HG03175 (cell line): ENCODE measurements around the gene CABCOCO1.
"Not testable (repeated sequence)": the region's sequence is repeated elsewhere in the genome, so short reads cannot be mapped to it uniquely, and the experiment has no call there.

Source experiments
- ATAC-seq: cut with Tn5 transposase; IDR thresholded peaks from one replicate; pipeline ENCODE4 v1.9.1; 2021; ENCODE audit warnings: mild to moderate bottlenecking, moderate library complexity; ENCODE audit not compliant: unreplicated experiment

Gene CABCOCO1

DNA sequence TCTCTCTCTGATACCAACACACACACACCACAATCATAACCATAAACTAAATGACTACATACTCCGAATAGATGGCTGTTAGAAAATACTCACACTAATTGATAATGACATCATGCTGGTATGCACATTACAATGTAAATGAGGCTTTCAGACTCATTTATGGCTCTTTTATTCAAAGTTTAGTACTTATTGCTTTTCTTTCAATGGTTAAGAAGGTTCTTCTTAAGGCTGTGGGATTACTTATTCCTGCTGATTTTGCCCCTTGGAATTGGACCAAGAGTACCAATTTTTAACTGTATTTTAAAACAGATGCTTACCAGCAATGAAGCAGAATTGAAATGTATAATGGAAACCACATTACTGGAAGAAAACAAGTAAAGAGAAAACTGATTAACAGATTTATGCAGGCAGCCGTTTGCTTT is 20.6 kb upstream of the CABCOCO1 start:
- ATAC-seq, result no peak

DNA sequence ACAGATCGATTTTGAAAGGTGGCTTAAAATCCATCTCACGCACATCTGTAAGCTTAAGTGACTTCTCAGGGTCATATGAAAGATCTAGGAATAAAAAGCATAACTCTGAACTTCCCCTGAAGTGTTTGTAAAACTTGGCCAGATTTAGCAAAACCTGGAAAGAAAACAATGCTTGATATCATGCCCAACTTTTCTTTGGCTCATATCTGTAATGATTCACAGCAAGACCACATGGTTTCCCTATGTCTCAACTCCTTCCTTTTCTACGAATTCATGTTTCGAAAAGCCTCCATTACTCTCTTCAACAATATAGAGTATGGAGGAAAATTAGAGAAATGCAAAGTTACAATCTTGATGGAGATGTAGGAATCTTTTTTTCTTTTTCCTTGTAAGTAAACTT is 20.1 kb upstream of the CABCOCO1 start:
- ATAC-seq, result no peak

DNA sequence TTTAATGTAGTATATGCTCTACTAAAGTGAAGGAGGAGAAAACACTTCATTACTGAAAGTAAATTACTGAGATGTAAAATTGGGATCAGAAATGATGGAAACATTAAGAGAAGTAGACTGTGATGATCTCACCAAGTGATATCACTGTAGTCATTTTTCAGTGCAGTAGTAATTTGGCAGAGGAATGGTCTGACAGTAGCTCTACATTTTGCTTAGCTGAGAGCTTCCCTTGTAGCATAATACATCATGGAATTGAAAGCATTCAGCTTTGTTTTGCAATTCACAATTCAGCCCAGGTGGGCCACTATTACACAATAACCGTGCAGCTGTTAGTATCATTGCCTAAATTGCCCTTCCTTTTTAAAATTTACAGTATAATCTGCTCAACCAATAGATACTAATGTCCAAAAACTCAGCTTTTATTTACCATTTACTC is 19.4 kb upstream of the CABCOCO1 start:
- ATAC-seq, result no peak

DNA sequence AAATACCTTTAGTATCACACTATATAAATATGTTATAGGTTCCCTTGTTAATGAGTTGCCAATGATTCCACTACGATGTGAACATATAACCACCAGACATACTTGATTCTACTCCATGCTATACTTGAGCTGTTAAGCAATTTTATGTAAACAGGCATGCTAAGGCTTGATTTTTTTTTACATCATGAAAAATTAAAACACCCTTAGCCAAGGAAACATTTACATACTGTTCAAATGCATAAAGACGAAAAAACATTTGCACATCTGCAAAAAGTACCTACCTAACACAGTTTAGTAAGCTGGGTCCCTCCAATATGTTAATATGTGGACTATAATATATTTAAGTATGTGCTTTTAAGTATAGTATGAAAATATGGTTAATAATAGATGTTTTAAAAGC is 9.0 kb upstream of the CABCOCO1 start:
- ATAC-seq, result no peak

DNA sequence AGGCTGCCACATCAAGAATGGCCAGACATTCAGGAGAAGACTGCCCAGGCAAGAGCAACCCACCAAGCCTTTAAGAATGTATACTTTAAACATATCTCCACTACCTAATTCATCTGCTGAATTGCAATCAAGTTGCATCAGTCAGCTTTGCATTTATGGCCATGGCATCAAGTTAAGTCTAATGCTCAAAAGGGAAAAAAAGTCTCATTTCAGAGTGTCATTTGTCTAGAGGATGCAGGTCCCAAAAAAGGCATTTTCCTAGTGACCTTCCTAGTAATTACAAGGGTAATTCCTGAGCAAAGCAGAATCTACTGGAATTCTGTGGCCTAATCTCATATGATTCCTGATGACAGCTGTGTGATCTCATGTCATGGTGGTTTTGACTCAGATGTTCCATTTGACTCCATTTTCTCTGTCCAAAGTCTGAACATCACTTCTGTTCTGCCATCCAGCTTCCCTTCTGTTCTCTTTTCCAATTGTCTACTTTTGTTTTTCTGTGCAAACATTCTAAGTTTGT is 7.3 kb upstream of the CABCOCO1 start:
- ATAC-seq, result no peak

DNA sequence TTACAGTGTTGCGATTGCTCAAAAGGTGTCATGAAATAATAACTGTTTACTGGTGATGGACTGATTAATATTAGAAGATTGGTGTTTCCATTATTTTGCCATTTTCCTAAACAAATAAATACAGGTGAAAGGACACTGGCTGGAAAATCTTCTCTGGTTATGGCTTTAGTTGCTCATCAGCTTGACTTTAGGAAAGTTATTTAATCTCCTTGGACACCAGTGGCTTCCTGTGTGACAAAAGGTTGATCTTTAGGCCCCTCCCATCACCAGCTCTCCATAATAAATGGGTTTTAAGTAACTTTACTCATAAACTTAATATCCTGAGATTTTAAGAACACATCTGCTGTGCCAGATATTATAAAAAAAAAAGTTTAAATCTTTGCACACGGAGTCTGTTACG is 737 bp downstream of the CABCOCO1 start:
- no peak for ATAC-seq

DNA sequence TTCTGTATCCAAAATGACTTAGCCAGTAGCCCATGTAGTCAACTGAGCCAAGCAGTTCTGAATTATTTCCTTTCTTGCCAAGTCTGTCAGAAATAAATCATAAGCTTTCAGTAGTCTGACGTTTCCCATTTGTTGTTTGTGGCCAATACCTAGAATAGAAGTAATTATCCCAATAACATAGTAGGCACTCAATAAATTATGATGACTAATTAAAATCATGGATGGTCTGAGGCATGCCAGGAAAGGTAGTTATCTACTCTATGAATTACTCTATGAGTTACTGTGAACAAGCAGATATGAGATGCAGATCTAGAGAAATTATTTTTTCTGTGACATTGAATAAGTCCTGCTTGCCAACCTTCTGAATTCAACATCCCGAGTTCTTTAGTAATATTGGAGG is 2.3 kb downstream of the CABCOCO1 start:
- ATAC-seq, result no peak

DNA sequence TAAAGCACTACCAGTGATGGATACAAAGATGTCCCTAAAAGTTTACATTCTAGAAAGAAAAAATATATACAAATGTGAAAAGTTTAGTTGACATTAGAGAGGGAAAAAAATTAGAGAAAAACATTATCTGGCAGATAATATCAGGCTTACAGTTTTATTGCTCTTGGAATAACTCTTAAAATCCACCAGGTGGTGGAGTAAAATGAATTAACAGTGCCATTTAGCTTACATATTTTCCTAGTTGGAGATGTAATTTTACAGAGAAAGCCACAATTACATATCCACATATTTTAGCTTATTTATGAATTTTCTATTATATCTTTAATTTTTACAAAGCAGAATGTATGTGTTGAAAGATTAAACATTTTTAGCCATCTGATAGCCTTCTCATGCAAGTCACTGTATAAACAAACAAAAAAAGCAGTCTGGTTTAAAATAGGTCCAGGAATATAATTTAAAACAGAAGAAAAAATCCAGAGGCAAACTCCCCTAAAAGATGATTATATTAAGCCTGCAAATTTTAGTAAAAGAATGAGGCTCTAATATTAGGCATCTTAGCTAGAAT is 6.5 kb downstream of the CABCOCO1 start:
- no peak for ATAC-seq

DNA sequence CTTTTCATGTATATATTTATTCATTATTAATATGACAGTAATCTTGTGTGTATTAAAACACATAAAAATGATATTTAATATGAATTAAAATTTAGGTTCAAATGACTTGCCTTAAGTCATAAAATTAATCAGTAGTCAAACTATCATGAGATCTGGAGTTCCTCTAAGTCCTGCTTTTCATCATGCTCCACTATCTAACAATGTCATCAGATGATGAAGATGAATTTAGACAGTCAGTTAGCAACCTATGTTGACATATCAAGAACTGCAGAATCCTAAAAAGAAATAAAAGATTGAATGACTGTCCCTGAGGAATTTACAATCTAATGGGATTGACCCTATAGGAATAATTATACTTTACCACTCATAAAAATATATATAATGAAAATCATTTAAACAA is 7.1 kb downstream of the CABCOCO1 start:
- no peak for ATAC-seq

DNA sequence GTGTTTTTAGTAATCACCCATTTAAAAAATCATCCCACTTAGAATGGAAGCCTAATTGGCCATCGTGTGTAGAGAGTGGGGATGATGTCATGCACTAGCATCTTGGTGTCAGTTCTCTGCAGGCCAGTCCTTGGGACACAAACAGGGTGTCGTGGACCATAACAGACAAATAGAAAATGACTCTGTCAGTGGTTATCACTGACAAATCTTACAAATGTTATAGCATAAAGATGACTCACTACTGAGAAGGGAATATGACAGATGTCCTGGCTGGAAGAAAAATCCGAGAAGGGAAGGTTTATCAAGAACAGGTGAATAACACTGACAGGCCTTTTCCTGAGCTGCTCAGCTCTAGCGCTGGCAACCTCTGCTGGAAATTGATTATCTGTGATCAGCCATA is 10.6 kb downstream of the CABCOCO1 start:
- no peak for ATAC-seq

DNA sequence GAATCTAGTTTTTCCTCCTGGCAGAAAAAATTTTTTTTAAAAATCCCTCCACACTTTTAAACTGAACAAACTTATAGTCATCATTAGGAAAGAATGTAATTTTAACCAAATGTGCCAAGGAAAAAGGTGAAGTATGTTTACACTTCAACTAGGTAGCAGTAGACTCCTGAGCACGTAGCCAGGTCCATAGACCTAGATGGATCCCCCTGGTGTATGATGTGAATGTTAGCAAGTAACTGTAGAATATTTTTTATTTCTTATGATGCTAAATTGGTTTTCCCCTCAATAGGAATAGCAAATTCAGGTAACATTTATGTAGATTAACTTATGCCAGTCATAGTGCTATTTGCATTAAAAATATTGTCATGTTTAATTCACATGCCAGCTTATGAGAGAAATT is 19.6 kb downstream of the CABCOCO1 start:
- ATAC-seq, result no peak

DNA sequence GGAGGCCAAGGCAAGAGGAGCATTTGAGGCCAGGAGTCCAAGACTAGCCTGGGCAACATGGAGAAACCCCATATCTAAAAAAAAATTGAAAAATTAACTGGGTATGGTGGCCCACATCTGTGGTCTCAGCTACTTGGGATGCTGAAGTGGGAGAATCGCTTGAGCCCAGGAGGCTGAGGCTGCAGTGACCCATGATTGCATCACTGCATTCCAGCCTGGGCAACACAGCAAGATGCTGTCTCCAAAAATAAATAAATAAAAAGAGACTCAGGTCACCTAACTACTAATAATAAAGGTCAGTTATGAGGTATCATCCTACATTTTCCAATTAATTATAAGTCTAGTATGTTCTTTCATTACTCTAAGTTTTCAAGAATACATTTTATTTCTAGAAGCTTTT is 20.6 kb downstream of the CABCOCO1 start:
- ATAC-seq, result no peak

DNA sequence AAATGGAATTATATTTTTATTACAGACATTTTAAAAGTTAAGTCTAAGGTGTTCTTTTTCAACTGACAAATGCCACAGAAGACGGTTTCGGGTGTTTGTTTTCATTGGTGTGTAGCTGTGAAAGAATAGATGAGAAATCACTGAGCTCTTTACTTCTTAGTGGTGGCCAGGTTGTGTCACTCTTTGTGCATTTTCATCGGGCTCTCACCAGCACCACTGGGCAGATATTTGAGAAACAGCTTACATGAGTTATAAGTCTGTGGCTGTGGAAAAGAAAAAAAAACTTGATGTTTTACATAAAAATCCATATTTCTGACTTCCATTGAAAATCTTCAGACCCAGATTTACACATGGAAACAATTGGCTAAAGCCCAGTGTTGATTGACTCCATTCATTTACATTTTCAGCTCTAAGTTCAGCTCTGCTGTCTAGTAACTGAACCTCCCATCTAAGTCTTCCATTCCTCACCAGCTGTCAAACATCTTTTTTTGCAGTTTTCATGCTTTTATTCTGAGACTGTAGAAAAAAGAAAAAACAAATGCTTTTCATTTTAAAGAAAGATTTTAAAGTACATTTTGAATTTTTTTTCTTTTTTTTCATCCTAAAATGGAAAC is 22.3 kb downstream of the CABCOCO1 start:
- no peak for ATAC-seq

DNA sequence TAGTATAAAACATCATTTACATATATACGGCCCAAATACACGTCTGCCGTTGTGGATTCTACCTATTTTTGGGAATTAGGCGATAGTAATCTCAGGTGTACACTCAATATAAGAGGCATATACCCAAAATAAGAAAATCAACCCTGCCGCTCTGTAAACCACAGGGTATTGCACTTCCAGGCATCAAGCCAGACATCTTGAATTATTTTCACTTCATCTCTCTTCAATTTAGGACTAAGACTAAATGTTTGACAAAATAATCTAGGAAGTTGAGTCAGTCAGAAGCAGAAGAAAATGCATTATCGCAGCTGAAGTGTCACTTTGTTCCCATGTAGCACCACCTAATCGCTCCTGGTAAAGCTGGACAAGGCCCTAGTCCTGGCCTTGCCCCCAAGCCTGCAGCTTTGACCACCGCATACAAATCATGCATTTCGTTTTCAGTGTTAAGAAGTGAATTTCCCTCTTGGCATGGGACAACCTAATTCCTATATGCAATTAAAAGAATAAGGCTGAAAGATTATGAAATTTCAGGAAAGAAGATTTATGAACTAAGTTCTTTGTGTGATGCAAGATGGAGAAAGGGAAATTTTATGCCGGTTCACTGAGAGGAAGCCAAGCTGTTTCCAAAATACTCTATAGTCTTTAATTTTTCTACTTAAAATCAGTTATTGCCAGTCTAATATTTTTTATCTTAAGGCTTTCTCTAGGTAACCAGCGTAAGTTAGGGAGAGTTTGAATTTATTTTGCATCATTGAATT is 26.0 kb downstream of the CABCOCO1 start:
- no peak for ATAC-seq

DNA sequence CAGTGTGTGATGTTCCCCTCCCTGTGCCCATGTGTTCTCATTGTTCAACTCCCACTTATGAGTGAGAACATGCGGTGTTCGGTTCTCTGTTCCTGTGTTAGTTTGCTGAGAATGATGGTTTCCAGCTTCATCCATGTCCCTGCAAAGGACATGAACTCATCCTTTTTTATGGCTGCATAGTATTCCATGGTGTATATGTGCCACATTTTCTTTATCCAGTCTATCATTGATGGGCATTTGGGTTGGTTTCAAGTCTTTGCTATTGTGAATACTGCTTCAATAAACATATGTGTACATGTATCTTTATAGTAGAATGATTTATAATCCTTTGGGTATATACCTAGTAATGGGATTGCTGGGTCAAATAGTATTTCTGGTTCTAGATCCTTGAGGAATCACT is 28.9 kb downstream of the CABCOCO1 start:
- not testable (repeated sequence) for ATAC-seq

DNA sequence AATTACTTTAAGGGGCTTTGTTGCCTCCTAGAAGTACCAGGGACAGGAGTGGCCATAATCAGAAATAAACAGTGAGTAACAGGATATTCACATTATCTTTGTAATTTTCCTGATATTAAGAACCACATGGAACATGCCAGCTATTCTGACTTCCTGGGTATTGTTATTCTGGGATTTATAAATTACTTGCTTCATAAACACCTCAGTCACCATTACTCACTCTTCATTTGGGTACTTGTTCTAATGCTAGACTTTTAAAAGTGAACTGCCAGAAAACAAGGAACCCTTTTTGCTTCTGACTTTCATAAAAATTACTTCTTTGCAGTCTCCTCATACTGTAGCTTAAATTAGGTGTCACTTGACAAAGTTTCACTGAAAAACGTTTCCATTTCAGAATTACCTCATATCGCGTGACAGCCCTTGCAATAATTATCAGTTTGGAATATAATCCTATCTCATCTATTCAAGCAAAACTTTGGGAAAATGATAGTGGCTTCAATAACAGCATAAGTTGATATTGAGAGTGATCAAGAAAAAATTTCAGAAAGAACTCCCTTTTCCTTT is 29.8 kb downstream of the CABCOCO1 start:
- ATAC-seq, result no peak

DNA sequence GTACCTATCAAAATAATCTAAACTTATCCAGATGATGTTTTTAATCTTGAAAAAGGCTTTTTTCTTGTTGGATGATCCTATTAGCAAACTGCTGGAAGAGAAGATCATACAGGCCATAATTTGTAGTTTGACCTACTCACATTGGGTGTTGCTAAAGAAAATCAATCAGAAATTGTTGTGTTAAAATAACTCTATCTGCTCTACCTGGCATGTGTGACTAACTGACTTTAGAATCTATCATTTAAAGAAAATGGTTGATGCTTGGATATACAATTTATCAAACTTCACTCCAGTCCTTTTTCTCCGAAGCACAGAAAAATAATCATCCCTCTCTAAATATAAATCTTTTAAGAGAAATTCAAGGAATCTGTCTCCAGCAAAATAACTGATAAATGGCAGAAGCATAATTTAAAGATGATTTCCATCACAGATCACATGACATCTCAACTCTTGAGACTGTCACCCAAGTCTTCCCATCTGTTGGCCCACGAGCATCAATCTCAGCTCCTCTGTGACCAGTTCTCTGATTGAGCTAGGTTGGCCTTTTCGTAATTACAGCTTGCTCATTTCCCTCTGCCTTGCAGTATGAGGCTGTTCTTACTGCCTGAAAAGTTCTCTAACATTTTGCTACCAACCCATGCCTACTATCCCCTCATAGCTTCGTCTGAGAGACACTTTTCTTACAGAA is 36.4 kb downstream of the CABCOCO1 start:
- ATAC-seq, result no peak

DNA sequence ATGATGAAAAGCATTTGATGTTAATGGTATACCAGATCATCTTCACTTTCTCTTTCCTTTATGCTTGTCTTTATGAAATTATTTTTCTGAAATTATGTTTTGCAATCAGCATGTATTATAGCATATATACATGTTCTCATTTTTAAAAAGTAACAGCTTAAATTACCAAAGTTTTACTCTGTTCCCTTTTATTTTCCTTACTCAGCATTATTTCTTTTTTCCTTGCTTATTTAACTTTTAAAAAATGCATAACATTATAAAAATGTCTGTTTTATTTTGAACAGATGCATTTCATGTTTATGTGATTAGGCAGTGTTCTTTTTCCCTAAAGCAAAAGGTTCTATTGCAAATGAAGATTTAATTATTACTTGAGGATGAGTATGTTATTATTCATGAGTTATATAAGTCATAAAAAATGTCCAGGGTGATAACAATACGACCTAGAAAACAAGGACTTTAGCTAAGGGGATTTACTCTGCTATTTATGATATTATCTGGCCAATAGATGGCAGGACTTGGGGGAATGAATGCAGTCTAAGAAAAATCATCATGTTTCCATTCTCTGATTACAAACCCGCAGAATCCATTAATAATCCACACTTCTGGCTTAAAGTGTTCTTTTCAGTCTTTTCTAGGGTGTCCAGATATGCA is 38.5 kb downstream of the CABCOCO1 start:
- ATAC-seq, result no peak

DNA sequence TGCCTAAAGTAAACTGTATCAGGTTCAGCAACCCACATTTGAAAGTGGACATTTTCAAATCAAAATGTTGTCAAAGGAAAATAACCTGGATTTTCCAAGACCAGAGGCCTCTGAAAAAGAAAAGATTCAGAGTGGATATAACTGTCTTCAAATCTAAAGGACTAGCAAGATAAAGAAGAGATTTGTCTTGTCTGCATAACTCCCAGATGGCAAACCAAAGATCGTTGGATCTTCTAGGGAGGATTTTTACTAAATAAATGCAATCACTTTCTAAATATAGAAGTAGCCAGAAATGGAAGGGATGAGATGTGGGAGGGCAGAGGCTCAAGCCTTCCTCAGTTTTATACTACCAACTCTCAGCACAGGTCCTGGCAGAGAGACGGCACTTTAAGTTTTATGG is 39.0 kb downstream of the CABCOCO1 start:
- no peak for ATAC-seq

DNA sequence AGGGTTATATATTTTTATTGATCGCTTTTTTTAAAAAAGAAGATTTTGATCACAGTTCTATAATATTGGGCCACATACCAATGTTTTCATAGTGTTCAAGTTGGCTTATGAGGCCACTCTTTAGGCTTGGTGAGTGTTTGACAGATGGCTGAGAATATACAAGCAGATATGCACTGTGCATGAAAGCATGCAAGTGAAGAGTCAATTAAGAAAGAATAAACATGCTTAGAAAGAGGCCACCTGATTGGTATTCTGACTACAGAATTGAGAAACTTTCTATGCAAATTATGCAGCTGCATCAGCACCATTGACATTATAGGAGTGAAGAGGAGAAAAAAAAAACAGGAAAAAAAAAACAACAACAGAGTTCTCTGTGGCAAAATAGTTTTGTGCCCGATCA is 39.9 kb downstream of the CABCOCO1 start:
- ATAC-seq, result no peak
